CD4-positive, alpha-beta T cell treated with Interleukin-15 for 4 hours (primary cell): ENCODE measurements around the gene JAZF1.
A peak's percentile ranks its signal among the peaks of the same experiment; 100 is the strongest.

Experiments
- DNase-seq: peaks from one replicate; pipeline ENCODE4 v3.0.0-alpha.2; 2020; ENCODE audit warnings: low spot score

Gene JAZF1

DNA sequence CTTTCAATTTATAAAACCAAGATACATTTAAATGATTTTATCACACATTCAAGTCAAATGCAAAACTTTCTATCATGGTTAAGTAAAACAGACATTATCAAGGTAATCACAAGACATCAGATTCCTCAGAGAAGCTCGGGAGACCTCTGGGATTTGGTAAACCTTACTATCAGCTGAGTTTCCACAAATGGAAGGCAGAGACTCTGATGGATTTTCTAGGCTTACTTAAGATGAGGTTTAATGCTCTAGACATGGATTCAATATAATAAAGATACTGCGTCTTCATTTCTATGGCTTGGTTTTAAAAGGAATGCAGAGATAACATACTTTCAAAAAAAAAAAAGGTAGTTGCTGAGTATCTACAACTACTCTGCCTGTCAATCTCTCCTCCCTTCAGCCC lies 171.7 kb downstream of the JAZF1 start:
- DNase-seq: no peak

DNA sequence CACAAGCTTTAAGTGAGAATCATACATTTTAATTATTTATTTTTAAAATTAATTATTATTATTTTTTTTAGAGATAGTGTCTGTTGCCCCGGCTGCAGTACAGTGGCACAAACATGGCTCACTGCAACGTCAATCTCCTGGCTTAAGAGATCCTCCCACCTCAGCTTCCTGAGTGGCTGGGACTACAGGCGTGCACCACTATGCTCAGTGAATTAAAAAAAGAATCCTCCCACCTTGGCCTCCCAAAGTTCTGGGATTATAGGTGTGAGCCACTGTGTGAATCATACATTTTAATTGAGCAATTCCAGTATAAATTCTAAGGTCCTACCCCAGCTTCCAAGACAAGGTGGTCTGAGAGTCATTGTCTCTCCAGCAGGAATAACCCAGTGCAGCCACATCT lies 172.4 kb downstream of the JAZF1 start:
- no peak for DNase-seq

DNA sequence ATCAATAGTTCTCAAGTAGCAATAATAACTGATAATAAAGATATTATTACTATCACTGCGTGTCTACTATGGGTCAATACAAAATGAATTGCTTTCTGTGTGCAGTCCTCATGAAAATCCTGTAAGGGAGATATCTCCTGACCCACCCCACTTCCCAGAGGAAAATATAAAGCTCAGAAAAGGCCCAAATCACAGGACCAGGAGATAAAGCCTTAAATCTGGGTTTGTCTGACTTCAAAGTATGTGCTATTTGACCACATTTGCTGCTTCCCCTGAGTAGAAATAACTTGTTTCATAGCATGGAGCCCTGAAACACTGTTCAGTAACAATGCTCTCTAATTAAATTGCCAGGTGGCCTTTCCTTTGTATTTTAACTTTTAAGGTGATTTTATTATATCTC lies 174.1 kb downstream of the JAZF1 start:
- DNase-seq: no peak

GRCh38 chr7:28005847-28006231 lies 174.8 kb downstream of the JAZF1 start:
- DNase-seq: no peak

DNA sequence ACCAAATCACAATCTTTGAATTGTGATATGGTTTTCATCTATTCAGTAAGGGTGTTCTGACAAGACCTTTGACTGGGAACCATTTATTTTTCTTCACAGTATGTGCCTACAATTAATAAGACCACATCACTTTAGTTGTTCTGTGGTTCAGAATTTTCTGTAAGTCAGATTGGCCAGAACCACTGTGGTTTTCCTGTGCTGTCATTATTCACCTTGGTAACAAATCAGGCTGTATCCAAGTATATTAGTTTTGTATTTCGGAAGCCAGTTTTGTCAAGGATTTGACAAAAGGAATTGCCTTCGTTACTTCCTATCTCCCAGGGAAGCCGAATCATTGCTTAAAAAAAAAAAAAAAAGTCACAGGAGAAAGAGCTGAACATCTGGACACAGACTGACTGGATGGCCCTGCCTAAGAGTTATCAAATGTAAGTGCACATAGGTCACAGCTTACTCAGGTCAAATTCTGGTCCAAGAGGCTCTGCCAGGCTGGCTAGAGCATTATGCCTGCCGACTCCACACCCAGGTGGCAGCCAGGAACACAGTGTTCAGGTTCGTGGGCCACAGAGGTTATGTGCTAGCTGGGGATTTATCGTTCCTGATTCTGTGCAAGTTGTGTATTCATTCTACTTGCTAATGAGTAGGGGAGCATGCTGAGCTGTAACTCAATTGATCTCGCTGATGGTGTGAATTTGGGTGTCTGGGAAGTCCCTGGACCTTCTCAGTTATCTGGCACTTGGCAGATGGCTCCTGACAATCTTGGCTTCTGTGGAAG lies 175.3 kb downstream of the JAZF1 start:
- no peak for DNase-seq

DNA sequence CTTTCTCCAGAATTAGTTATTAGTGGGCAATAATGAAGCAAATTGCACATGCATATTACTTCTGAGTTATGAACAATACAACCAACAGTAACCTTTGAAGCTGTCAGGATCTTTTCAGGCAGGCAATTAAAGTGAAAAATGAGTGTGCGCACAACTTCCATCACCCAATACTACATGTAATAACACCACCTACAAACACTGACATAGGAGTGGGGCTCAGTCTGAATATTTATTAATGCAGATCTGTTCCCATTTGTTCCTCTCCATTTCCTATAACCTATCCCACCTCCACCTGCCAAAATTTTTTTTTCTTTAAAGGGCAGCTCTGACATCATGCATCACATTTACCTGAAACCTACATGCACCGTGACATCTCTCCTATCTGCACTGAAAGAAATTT lies 177.2 kb downstream of the JAZF1 start:
- no peak for DNase-seq

DNA sequence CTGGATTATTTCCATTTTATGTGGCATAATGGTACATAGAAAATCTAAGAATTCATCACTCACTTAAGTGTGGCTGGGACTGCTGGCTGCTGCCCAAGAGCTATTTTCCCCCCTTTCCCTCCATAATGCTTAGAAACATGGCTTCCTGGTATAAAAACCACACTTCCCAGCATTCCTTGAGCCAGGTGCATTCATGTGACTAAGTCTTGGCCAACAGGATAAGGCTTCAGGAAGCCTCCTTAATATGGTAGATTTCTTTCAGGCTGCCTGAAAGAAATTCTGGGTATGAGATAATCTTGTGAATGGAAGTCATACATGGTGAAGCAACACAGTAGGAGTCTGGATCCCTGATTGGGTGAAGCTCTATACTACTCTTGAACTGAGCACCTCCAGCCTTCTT lies 178.0 kb downstream of the JAZF1 start:
- no peak for DNase-seq

DNA sequence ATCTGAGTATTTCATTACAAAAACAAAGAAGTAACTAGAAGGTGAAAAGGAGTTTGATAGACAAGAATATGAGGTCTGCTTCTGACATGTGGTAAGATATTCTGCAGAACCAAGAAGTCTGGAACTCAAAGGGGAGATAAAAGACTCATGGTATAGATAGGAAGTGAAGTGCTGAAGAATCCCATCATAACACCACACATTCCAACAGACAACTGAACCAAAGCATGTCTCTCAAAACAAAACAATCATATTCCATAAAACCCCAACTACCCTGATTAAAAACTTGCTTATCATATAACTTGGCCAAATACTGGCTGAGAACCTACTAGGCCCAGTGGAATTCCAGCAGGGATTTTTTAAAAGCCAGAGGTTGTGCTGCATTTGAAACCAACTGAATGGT lies 178.7 kb downstream of the JAZF1 start:
- no peak for DNase-seq

- no peak for DNase-seq
These were observed 180.8 kb downstream of the JAZF1 start for GRCh38 chr7:27999829-28000228.

DNA sequence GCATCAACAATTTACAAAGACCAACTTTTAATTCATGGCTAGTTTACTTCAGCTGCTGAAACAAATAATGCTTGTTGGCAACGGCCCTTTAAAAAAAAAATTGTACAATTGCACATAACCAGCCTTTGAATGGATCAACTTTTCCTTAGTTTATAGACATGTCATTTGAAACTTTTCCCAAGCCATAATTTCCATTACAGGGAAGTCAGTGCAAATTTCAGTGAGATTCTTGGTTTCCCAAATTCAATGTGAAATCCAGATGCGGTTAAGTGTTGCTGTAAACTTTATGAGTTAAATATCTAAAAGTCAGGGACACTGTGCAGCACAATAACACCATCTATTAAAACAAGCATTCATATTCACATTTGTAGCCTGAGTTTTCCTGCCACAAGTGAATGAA lies 182.2 kb downstream of the JAZF1 start:
- DNase-seq: no peak

- no peak for DNase-seq
These were observed 183.3 kb downstream of the JAZF1 start for GRCh38 chr7:27997188-27997707.

DNA sequence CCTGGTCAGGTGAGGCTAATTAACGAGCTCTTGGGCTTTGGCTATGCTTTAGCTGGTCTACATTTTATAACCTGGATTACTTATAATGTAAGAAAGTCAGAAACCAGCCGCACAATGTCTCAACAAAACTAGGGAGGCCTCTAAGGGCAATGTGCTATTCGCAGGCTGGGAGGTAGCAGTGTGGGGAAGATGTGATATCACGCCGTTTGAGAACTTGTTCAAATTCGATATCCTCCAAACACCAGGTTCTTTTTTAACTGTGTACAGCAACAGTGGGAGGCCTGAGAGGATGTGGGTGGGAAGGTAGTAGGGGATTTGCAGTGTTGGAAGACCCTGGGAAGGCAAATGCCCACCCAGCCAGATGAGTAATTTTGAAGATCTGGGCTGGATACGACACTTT lies 184.5 kb downstream of the JAZF1 start:
- DNase-seq: no peak

DNA sequence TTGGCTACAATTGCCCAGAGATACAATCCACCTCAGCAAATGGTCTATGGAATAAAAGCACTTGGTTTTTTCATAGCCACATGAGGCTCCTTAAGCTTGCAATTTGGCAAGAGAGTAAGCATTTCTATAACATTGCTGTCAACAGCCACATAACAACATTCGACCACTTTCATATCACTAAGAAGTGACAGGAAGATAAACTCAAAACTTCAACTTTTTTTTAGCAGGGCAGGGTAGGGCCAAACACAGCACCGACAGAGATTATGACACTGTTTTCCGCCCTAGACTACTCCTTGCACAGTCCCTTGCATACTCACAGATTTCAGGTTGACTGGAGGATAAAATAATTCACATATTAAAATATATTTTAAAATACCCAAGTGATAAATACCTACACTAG lies 185.4 kb downstream of the JAZF1 start:
- DNase-seq: no peak

DNA sequence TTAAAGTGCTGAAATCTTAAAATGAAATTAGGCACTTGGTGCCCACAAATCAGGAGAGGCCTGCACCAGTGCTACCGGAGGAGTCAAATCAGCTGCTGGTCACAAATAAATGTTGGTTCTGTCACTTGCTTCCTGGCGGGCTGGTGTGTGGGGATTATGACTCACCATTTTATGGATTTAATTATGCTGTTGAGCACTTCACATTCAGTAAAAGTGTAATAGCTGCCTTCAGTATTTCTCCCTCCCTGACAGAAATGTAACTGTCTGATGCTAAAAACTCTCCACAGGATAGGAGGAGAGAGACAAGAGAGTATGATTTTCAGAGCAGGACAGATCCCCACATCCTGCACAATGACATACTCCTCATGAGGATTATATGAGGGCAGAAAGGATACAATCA lies 186.0 kb downstream of the JAZF1 start:
- DNase-seq: no peak

DNA sequence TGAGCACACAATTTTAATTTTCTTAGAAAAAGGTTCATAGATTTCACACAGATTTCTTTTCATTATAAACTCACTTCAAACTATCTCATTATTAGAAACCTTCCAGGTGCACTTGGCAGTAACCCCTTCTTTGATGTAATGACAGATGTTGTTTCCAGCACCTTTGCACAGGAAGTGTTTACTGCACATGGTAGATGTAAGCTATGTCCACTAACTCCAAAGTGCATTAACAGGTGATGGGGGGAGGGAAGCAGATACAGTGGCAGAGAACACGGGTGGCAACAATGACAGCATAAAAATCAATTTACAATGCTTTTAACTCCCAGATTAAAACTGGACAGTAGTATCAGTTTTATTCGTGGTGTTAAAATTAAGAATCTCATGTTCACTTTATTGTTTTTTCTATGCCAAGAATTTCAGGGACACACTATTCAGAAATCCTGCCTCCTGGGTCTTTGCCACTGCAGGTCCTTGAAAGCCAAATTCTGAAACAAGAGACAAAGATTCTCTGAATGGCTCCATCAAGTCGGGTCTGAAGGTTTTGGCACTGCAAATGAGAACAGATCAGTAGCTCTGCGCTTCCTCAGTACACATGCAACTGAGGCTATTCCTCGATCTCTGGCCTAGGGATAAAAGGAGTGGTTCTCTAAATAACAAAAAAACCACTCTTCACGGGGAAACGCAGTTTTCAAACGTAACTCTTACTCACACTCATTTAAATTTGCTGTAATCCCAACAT lies 187.7 kb downstream of the JAZF1 start:
- no peak for DNase-seq

DNA sequence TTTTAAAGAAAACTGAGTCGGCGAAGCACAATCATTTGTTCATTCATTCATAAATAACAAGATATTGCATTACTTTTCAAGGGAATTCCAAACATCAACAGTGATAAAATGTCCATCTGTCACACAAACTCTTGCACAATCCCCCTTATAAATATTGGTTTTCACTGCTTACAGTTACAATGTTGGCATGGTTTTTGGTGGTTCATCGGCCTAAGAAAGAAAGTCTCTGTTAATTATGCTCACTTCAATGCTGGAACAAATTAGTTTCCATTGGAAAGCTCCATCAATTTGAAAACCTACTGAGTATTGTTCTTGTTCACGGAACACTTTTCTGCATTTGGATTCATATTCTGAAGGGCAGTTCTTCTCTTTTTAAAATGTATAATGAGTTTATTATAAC lies 188.5 kb downstream of the JAZF1 start:
- DNase-seq: no peak

GRCh38 chr7:27991006-27991528 lies 189.5 kb downstream of the JAZF1 start:
- DNase-seq: no peak

- no peak for DNase-seq
These were observed 204.1 kb downstream of the JAZF1 start for GRCh38 chr7:27976531-27976930.

DNA sequence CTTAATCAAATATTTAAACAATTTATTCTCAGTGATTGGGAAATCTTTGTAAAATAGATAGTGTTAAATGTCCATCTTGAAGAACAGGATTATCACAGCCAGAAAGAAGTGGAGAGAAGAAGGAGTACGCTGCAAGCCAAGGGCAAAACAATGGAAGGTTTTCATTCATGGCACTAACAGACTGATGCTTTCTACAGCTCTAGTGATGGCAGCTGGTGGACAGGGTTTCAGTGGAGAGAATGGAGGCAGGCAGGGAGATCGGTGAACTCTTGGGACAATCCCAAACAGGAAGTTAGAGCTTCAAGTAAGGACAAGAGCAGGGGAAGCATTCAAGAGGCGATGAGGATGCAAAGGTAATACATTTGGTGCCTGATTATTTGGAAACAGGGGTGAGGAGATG lies 207.0 kb downstream of the JAZF1 start:
- no peak for DNase-seq

GRCh38 chr7:27972276-27972675 lies 208.3 kb downstream of the JAZF1 start:
- DNase-seq: peak; percentile 20

- no peak for DNase-seq
These were observed 209.3 kb downstream of the JAZF1 start for GRCh38 chr7:27971171-27971812.

- no peak for DNase-seq
These were observed 210.2 kb downstream of the JAZF1 start for GRCh38 chr7:27970350-27970749.

DNA sequence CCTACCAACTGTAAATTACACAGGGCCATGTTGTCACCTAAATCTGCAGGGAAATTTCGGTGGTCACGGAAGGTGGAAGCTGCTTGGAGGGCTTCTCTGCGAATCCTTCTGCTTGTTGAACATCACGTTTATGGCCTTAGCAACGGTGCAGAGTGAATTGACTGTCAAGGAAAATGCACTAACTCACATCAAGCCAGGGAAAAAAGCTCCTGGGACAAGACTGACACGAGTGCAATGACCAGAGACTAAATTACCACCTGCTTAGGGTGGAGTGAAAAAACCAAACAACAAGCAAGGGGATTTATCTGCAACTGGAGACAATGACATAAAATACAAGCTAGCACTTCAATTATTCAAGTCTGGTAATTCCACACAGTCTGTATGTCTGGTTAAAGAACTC lies 211.2 kb downstream of the JAZF1 start:
- DNase-seq: no peak
